GM19193 (cell line): ENCODE data around the gene LHFPL2.

ENCODE experiments used
- POLR2A ChIP-seq: IDR thresholded peaks from 4 replicates; pipeline ENCODE4 v1.6.1; 2011; ENCODE audit not compliant: insufficient read depth, insufficient read length; ENCODE audit errors: extremely low read depth

Gene LHFPL2

GRCh38 chr5:78543292-78543691, 105.3 kb downstream of the LHFPL2 start:
- TF ChIP-seq POLR2A = no peak

GRCh38 chr5:78542321-78542840, 106.2 kb downstream of the LHFPL2 start:
- TF ChIP-seq POLR2A = no peak

- no peak for TF ChIP-seq POLR2A
Observed at GRCh38 chr5:78541086-78541654, 107.4 kb downstream of the LHFPL2 start.

- TF ChIP-seq POLR2A = no peak
Observed at GRCh38 chr5:78540335-78541085, 108.1 kb downstream of the LHFPL2 start.

- TF ChIP-seq POLR2A = no peak
Observed at GRCh38 chr5:78538240-78538850, 110.2 kb downstream of the LHFPL2 start.

GRCh38 chr5:78537821-78538220, 110.8 kb downstream of the LHFPL2 start:
- TF ChIP-seq POLR2A = no peak

GRCh38 chr5:78537411-78537810, 111.2 kb downstream of the LHFPL2 start:
- no peak for TF ChIP-seq POLR2A

GRCh38 chr5:78536661-78537196, 111.8 kb downstream of the LHFPL2 start:
- no peak for TF ChIP-seq POLR2A

GRCh38 chr5:78534905-78535200, 113.7 kb downstream of the LHFPL2 start:
- no peak for TF ChIP-seq POLR2A

GRCh38 chr5:78534148-78534904, 114.2 kb downstream of the LHFPL2 start:
- TF ChIP-seq POLR2A = no peak

- TF ChIP-seq POLR2A = no peak
Observed at GRCh38 chr5:78533356-78533755, 115.2 kb downstream of the LHFPL2 start.

GRCh38 chr5:78530342-78531096, 118.1 kb downstream of the LHFPL2 start:
- TF ChIP-seq POLR2A = no peak

GRCh38 chr5:78527925-78528324, 120.6 kb downstream of the LHFPL2 start:
- no peak for TF ChIP-seq POLR2A

- TF ChIP-seq POLR2A = no peak
Observed at GRCh38 chr5:78527054-78527859, 121.3 kb downstream of the LHFPL2 start.

GRCh38 chr5:78526049-78526525, 122.5 kb downstream of the LHFPL2 start:
- no peak for TF ChIP-seq POLR2A
